Mesenchymal stem cell (in vitro differentiated cells and primary cell): ENCODE data around the gene TNFRSF11A.

Experiments used
- DNase-seq: peaks from one replicate; pipeline ENCODE4 v3.0.0-alpha.2; 2013
- H2AFZ ChIP-seq: one replicate; pipeline ENCODE4 v1.6.1; 2013; ENCODE audit warnings: low read depth, mild to moderate bottlenecking, control low read depth, inconsistent platforms, low read length, moderate library complexity
- H2AK5ac ChIP-seq: 2 replicates; pipeline ENCODE4 v1.6.1; 2013; ENCODE audit warnings: low read length, moderate library complexity, mild to moderate bottlenecking, inconsistent platforms; ENCODE audit not compliant: severe bottlenecking
- H2BK120ac ChIP-seq: one replicate; pipeline ENCODE4 v1.6.1; 2013; ENCODE audit warnings: low read depth, mild to moderate bottlenecking, inconsistent platforms, low read length, moderate library complexity
- H2BK12ac ChIP-seq, 2 experiments: one replicate each; pipeline ENCODE4 v1.6.1; 2013; ENCODE audit warnings: inconsistent platforms in 2 of 2, low read length in 2 of 2, mild to moderate bottlenecking in 2 of 2, moderate library complexity in 2 of 2, control low read depth in 1 of 2
- H2BK15ac ChIP-seq: one replicate; pipeline ENCODE4 v1.6.1; 2013; ENCODE audit warnings: mild to moderate bottlenecking, low read depth, inconsistent platforms; ENCODE audit not compliant: poor library complexity, severe bottlenecking
- H2BK5ac ChIP-seq: 2 replicates; pipeline ENCODE4 v1.6.1; 2013; ENCODE audit warnings: low read depth, mild to moderate bottlenecking, low read length, control low read depth, inconsistent platforms; ENCODE audit not compliant: poor library complexity, severe bottlenecking
- H3K14ac ChIP-seq, 2 experiments: one replicate each; pipeline ENCODE4 v1.6.1; 2013; ENCODE audit warnings: inconsistent platforms in 2 of 2, low read length in 2 of 2, control low read depth in 1 of 2, mild to moderate bottlenecking in 1 of 2, moderate library complexity in 1 of 2
- H3K18ac ChIP-seq, 2 experiments: one replicate each; pipeline ENCODE4 v1.6.1; 2013; ENCODE audit warnings: inconsistent platforms in 2 of 2, low read length in 2 of 2, control low read depth in 1 of 2, low read depth in 1 of 2, mild to moderate bottlenecking in 1 of 2
- H3K23ac ChIP-seq, 2 experiments: one replicate each; pipeline ENCODE4 v1.6.1; 2013; ENCODE audit warnings: inconsistent platforms in 2 of 2, low read length in 2 of 2, mild to moderate bottlenecking in 2 of 2, moderate library complexity in 2 of 2, control low read depth in 1 of 2
- H3K27ac ChIP-seq: 2 replicates; pipeline ENCODE4 v1.5.1; 2013; ENCODE audit warnings: mild to moderate bottlenecking, moderate library complexity, low read length, control low read depth, inconsistent platforms; ENCODE audit not compliant: poor library complexity, severe bottlenecking
- H3K27me3 ChIP-seq, 2 experiments: 2 replicates each; pipeline versions ENCODE4 v1.6.1 to v1.7.0; 2013; ENCODE audit warnings: low read length in 2 of 2, mild to moderate bottlenecking in 2 of 2, moderate library complexity in 2 of 2, control low read depth in 1 of 2, inconsistent platforms in 1 of 2; ENCODE audit not compliant: control insufficient read depth in 1 of 2, insufficient read depth in 1 of 2
- H3K36me3 ChIP-seq, 2 experiments: 2 replicates each; pipeline versions ENCODE4 v1.6.1 to v1.7.0; 2013; ENCODE audit warnings: low read length in 2 of 2, control low read depth in 1 of 2, inconsistent platforms in 1 of 2, low read depth in 1 of 2, mild to moderate bottlenecking in 1 of 2; ENCODE audit not compliant: insufficient read depth in 2 of 2, control insufficient read depth in 1 of 2
- H3K4ac ChIP-seq, 2 experiments: one replicate each; pipeline ENCODE4 v1.6.1; 2013; ENCODE audit warnings: inconsistent platforms in 2 of 2, low read length in 2 of 2, mild to moderate bottlenecking in 2 of 2, moderate library complexity in 2 of 2, control low read depth in 1 of 2, low read depth in 1 of 2
- H3K4me1 ChIP-seq: 2 replicates; pipeline ENCODE4 v1.6.1; 2013; ENCODE audit warnings: low read depth, low read length, control low read depth; ENCODE audit not compliant: control insufficient read depth, insufficient read depth
- H3K4me2 ChIP-seq: 2 replicates; pipeline ENCODE4 v1.6.1; 2013; ENCODE audit warnings: low read length, mild to moderate bottlenecking, inconsistent platforms; ENCODE audit not compliant: poor library complexity, severe bottlenecking
- H3K4me3 ChIP-seq, 2 experiments: 2 replicates each; pipeline versions ENCODE4 v1.5.1 to v1.7.0; 2013; ENCODE audit warnings: low read length in 2 of 2, mild to moderate bottlenecking in 2 of 2, control low read depth in 1 of 2, low read depth in 1 of 2; ENCODE audit not compliant: insufficient read depth in 1 of 2
- H3K79me1 ChIP-seq: replicated peaks from 2 replicates; pipeline ENCODE4 v1.6.1; 2013; ENCODE audit warnings: mild to moderate bottlenecking, control low read depth, low read length, inconsistent platforms; ENCODE audit not compliant: poor library complexity, severe bottlenecking
- H3K9ac ChIP-seq: 2 replicates; pipeline ENCODE4 v1.7.0; 2013; ENCODE audit warnings: mild to moderate bottlenecking, low read length, moderate library complexity
- H3K9me3 ChIP-seq: 2 replicates; pipeline ENCODE4 v1.7.0; 2013; ENCODE audit warnings: mild to moderate bottlenecking, low read length; ENCODE audit not compliant: control insufficient read depth
- H4K8ac ChIP-seq: one replicate; pipeline ENCODE4 v1.6.1; 2013; ENCODE audit warnings: inconsistent platforms, mild to moderate bottlenecking, low read length, moderate library complexity
- H4K91ac ChIP-seq: one replicate; pipeline ENCODE4 v1.6.1; 2013; ENCODE audit warnings: mild to moderate bottlenecking, low read length, inconsistent platforms
- WGBS: methylation state at CpG from one replicate; pipeline ENCODE4 v1.1.7; 2013; ENCODE audit warnings: mixed read lengths; 5-methylcytosine and 5-hydroxymethylcytosine counted together

TNFRSF11A gene

GRCh38 chr18:62377131-62377807, 52.2 kb downstream of the TNFRSF11A start:
- Histone ChIP-seq H3K9ac (no peak overlapping the region), H3K4ac (no peak overlapping the region), H2BK15ac (no peak overlapping the region), H3K4me2 (no peak overlapping the region), H3K18ac (no peak overlapping the region), H2AK5ac (no peak overlapping the region), H3K23ac (no peak overlapping the region), H3K4me1 (no peaks in the 10 kb centered on the region), H2BK120ac (no peak overlapping the region), H3K14ac (no peak overlapping the region), H4K91ac (no peak overlapping the region), H4K8ac (no peak overlapping the region), H3K79me1 (no peaks in the 10 kb centered on the region), H3K4me3 (no peak overlapping the region), H3K36me3 (no peaks in the 10 kb centered on the region), H3K27ac (no peak overlapping the region), H3K9me3 (no peaks in the 10 kb centered on the region), H2BK12ac (no peak overlapping the region), H2AFZ (no peak overlapping the region), H3K27me3 (no peaks in the 10 kb centered on the region), H2BK5ac (no peak overlapping the region)
- no peak for DNase-seq
- WGBS: 75% methylated on average over 2 of the region's 7 CpGs

DNA sequence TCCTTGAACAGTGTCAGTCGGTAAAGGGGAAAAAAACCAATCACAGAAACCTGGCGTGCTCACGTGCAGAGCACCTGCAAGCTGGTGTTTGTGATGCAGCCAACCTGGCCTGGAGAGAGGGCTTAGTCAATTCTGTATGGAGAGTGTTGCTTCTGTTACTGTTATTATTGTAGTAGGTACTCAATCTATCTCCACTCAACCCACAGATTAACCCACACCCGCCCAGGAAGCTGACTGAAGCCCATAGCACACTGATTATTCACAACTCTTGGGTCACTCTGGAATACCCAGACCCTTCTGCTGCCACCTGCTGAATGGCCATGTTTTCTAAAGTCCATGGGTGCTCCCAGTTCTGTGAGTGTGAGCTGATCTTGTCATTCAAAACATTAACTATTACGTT, 53.9 kb downstream of the TNFRSF11A start:
- H3K27me3 ChIP-seq: no peaks in the 10 kb centered on the region
- H3K9ac ChIP-seq: no peak overlapping the region
- no peaks in the 10 kb centered on the region for H3K9me3 ChIP-seq
- WGBS: 94% methylated on average over 4 of the region's 5 CpGs
- no peak overlapping the region for H3K4me2 ChIP-seq
- H3K18ac ChIP-seq: no peak overlapping the region
- H3K23ac ChIP-seq: no peak overlapping the region
- H2BK5ac ChIP-seq: no peak overlapping the region
- no peak overlapping the region for H2BK15ac ChIP-seq
- no peaks in the 10 kb centered on the region for H3K36me3 ChIP-seq
- H2BK12ac ChIP-seq: no peak overlapping the region
- no peaks in the 10 kb centered on the region for H3K79me1 ChIP-seq
- no peak overlapping the region for H3K4ac ChIP-seq
- H2AFZ ChIP-seq: no peak overlapping the region
- no peak overlapping the region for H3K27ac ChIP-seq
- no peak overlapping the region for H2AK5ac ChIP-seq
- no peak overlapping the region for H4K91ac ChIP-seq
- no peak for DNase-seq
- no peak overlapping the region for H2BK120ac ChIP-seq
- no peak overlapping the region for H4K8ac ChIP-seq
- no peak overlapping the region for H3K14ac ChIP-seq
- no peak overlapping the region for H3K4me3 ChIP-seq
- no peaks in the 10 kb centered on the region for H3K4me1 ChIP-seq

DNA sequence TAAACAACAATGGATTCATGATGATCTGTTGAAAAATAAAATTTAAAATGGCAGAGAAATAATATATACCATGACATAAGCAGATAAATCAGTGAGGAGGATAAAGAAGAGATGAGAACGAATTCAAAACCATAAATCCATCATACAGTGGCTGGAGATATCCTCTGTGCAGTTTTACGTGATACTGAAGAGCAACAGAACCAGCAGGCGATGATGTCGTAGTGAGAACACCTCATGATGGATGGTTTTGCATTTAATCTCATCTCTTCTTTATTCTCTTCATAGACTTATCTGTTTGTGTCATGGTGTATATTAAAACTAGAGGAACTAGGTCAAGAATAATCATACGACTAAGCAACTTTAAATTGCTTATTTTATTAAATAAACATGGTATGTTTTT, 56.3 kb downstream of the TNFRSF11A start:
- no peak for DNase-seq
- no peak overlapping the region for H4K8ac ChIP-seq

DNA sequence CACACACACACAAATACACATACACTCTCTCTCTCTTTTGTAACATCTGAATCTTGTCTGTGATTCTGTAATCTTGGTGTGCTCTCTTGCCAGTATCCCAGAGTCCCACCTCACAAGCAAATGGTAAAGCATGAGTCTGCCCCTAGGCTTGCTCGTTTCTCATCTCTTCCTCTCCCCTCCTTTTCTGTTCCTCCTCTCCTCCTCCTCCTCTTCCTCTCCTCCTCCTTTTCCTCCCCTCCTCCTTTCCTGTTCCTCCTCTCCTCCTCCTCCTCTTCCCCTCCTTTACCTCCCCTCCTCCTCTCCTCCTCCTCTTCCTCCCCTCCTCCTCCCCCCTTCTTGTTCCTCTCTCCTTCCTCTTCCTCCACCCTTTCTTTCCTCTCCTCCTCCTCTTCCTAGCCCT, 59.0 kb downstream of the TNFRSF11A start:
- no peak overlapping the region for H3K27ac ChIP-seq
- no peaks in the 10 kb centered on the region for H3K9me3 ChIP-seq
- no peak overlapping the region for H4K91ac ChIP-seq
- H3K4me1 ChIP-seq: peaks cover 6% of the 10 kb centered on the region
- no peaks in the 10 kb centered on the region for H3K27me3 ChIP-seq
- H3K36me3 ChIP-seq: no peaks in the 10 kb centered on the region
- no peaks in the 10 kb centered on the region for H3K79me1 ChIP-seq
- no peak overlapping the region for H2BK12ac ChIP-seq
- WGBS: 77% methylated on average over 1 of the region's 1 CpG
- no peak overlapping the region for H3K4ac ChIP-seq
- no peak overlapping the region for H2AK5ac ChIP-seq
- no peak overlapping the region for H2AFZ ChIP-seq
- H2BK15ac ChIP-seq: no peak overlapping the region
- H3K9ac ChIP-seq: peak overlapping the region; percentile 26
- no peak overlapping the region for H3K23ac ChIP-seq
- no peak overlapping the region for H3K18ac ChIP-seq
- no peak overlapping the region for H3K4me3 ChIP-seq
- DNase-seq: no peak
- no peak overlapping the region for H4K8ac ChIP-seq
- H2BK5ac ChIP-seq: no peak overlapping the region
- no peak overlapping the region for H2BK120ac ChIP-seq
- H3K14ac ChIP-seq: no peak overlapping the region
- no peak overlapping the region for H3K4me2 ChIP-seq

More for the DNA sequence above, 56.3 kb downstream of the TNFRSF11A start:
- Histone ChIP-seq H3K14ac (no peak overlapping the region), H3K9me3 (no peaks in the 10 kb centered on the region), H3K4me1 (peaks cover 6% of the 10 kb centered on the region), H3K4ac (no peak overlapping the region), H2BK120ac (no peak overlapping the region), H2AFZ (no peak overlapping the region), H3K27ac (no peak overlapping the region), H3K23ac (no peak overlapping the region), H3K4me2 (no peak overlapping the region), H3K27me3 (no peaks in the 10 kb centered on the region), H3K9ac (no peak overlapping the region), H2BK15ac (no peak overlapping the region), H4K91ac (no peak overlapping the region), H2BK12ac (no peak overlapping the region), H2BK5ac (no peak overlapping the region), H3K18ac (no peak overlapping the region), H3K36me3 (no peaks in the 10 kb centered on the region), H3K79me1 (no peaks in the 10 kb centered on the region), H2AK5ac (no peak overlapping the region), H3K4me3 (no peak overlapping the region)
- 84% methylated on average over 4 of the region's 5 CpGs for WGBS
